GM21737 (cell line): Measurements from ENCODE around the gene OR51B4.
"Not testable (repeated sequence)": the region's sequence is repeated elsewhere in the genome, so short reads cannot be mapped to it uniquely, and the experiment has no call there.

Source experiments
- ATAC-seq: cut with Tn5 transposase; IDR thresholded peaks from one replicate; pipeline ENCODE4 v1.9.1; 2021; ENCODE audit warnings: mild to moderate bottlenecking, moderate library complexity; ENCODE audit not compliant: unreplicated experiment

OR51B4 gene

DNA sequence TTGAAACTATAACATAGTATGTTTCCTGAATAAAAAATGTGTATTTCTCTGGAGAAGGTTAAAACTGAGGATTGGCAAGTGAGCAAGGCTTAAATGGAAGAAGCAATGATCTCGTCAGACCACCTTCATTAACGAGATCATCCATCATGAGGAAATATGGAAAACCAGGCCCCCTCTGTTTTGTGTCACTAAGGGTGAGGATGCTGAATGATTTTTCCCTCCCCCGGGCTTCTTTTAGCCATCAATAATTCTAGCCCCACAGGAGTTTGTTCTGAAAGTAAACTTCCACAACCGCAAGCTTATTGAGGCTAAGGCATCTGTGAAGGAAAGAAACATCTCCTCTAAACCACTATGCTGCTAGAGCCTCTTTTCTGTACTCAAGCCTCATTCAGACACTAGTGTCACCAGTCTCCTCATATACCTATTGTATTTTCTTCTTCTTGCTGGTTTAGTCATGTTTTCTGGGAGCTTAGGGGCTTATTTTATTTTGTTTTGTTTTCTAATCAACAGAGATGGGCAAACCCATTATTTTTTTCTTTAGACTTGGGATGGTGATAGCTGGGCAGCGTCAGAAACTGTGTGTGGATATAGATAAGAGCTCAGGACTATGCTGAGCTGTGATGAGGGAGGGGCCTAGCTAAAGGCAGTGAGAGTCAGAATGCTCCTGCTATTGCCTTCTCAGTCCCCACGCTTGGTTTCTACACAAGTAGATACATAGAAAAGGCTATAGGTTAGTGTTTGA, 26.2 kb downstream of the OR51B4 start:
- no peak for ATAC-seq

- ATAC-seq = no peak
These were observed 27.4 kb downstream of the OR51B4 start for GRCh38 chr11:5274395-5274794.

DNA sequence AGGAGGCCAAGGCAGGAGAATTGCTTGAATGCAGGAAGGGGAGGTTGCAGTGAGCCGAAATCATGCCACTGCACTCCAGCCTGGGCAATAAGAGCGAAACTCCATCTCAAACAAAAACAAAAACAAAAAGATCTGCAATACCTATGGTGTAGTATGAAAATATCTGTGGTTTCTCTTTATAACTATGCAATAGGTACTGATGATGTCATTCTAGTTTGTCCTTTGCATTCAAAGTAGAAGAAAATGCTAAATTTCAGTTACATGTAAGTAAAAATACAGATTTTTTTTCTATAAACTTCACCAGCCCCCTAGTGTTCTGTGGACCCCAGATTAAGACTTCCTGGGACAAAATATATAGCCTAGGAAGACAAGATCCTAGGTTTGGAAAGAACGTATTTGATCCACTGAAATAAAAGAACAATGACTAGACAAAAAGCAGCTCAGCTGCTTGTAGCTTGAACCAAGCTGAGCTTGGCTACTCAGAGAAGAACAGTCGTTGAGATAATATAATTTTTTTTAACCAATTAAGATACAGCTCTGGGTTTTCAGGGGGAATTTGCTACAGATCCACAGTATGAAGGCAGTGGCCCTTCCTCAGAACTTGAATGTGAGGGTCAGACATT, 29.2 kb downstream of the OR51B4 start:
- no peak for ATAC-seq

- no peak for ATAC-seq
These were observed 32.0 kb downstream of the OR51B4 start, which contains the start of gene HBE1 for GRCh38 chr11:5269715-5270147. TSS of gene HBE1 (minus strand) at chr11:5269945. CDS start at chr11:5269890, 55 bp downstream.

- no peak for ATAC-seq
These were observed 34.6 kb downstream of the OR51B4 start for GRCh38 chr11:5267033-5267563.

- no peak for ATAC-seq
These were observed 35.1 kb downstream of the OR51B4 start for GRCh38 chr11:5266609-5267008.

DNA sequence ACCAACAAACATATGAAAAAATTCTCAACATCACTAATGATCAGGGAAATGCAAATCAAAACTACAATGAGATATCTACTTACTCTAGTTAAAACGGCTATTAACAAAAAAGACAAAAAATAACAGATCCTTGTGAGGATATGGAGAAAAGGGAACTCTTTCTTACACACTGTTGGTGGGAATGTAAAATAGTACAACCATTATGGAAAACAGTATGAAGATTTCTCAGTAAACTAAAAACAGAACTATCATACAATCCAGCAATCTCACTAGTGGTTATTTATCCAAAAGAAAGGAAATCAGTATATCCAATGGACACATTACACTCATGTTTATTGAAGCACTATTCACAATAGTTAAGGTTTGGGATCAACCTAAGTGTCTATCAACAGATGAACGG, 35.9 kb downstream of the OR51B4 start:
- ATAC-seq = no peak

DNA sequence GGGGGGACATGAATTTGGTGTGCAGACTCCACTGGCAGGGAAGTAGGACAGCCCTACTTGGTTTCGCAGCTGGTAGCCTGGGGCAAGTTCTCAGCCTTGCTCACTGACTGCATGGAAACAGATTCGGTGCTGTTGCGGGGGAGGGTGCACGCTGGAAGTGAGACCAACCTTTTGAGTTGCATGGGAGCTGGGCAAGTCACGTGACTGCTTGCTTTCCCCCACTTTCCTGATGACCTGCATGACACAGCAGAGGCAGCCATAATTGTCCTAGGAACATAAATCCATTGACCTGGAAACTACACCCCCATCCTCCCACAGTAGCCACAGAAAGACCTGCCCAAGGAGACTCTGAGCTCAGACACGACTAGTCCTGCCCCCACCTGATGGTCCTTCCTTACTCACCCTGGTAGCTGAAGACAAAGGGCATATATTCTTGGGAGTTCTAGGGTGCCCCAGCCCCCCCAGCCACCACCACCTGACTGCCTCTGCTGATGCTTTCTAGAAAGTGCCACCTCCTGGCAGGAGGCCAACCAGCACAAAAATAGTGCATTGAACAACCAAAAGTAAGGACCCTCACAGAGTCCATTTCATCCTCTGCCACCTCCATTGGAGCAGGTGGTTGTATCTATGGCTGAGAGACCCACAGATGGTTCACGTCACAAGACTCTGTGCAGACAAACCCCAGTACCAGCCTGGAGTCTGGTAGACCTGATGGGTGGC, 43.0 kb downstream of the OR51B4 start:
- no peak for ATAC-seq

- no peak for ATAC-seq
These were observed 44.5 kb downstream of the OR51B4 start for GRCh38 chr11:5257296-5257695.

DNA sequence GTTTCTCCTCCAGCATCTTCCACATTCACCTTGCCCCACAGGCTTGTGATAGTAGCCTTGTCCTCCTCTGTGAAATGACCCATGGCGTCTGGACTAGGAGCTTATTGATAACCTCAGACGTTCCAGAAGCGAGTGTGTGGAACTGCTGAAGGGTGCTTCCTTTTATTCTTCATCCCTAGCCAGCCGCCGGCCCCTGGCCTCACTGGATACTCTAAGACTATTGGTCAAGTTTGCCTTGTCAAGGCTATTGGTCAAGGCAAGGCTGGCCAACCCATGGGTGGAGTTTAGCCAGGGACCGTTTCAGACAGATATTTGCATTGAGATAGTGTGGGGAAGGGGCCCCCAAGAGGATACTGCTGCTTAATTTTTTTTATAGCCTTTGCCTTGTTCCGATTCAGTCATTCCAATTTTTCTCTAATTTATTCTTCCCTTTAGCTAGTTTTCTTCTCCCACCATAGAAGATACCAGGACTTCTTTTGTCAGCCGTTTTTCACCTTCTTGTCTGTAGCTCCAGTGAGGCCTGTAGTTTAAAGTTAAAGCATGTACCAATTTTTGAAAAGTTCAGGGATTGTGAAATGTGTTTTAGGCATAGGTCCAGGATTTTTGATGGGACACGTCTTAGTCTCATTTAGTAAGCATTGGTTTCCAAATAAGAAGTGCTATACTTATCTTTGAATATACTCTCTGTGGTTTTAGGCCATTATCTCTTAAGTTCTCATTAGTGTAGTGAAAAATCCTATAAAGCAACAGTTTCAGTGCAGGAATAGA, 46.9 kb downstream of the OR51B4 start, which contains the start of gene HBG2:
TSS of gene HBG2 (minus strand) at position 136 of the 768 bp plus-strand sequence. CDS start at position 83, 53 bp downstream.
- not testable (repeated sequence) for ATAC-seq

GRCh38 chr11:5254023-5254422, 47.7 kb downstream of the OR51B4 start:
- not testable (repeated sequence) for ATAC-seq

DNA sequence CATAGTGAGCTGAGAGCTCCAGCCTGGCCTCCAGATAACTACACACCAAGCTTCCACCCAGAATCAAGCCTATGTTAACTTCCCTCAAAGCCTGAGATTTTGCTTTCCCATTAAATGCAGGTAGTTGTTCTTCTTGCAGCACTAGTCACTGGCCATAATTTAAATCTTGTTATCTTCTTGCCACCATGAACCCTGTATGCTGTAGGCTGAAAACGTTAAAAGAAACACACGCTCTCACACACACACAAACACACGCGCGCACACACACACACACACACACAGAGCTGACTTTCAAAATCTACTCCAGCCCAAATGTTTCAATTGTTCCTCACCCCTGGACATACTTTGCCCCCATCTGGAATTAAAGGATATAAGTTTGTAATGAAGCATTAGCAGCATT, 48.3 kb downstream of the OR51B4 start:
- ATAC-seq = not testable (repeated sequence)

DNA sequence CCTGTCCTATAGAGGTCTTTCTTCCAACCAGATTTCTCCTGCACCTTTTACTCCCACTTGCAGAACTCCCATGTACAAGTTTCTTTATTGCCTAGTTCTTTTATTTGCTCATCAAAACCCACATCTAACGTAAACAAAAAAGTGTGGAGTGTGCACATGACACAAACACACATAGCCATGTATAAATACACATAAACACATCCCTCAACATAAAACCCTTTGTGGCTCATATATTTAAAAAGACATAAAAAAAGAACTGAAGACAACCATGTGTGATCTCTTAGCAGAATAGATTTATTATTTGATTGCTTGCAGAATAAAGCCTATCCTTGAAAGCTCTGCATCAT, 48.9 kb downstream of the OR51B4 start:
- ATAC-seq = no peak

DNA sequence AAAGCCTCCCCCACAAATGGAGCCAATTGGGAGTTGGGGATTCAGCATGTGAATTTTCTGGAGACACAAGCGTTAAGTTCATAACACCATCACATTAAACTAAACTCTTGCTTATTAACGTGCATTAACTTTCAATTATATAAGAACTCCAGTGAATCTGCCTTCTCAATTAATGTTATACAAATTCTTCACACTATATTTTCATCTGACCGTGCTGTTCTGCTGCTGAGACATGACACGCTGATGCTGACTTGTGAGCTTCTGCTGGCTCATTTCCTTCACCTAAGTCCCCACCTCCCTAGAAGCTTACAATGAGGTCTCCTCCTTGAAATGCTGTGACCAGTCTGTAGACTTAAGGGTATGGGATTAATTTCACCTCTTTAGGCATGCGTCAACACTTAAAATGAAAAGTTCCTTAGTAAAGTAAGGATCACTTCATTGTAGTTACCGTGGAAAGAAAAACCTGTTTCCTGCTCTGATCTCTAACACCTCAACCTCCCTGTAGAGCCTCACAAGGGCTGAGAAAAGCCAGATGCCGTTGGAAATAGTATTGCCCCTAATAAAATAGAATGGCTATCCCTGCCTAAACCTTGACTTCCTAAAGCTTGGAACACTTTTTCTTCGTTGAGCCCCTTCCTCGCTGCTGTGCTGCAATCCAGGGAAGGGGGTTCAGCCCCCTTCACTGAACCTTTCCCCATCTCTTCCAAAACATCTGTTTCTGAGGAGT, 49.4 kb downstream of the OR51B4 start:
- no peak for ATAC-seq

DNA sequence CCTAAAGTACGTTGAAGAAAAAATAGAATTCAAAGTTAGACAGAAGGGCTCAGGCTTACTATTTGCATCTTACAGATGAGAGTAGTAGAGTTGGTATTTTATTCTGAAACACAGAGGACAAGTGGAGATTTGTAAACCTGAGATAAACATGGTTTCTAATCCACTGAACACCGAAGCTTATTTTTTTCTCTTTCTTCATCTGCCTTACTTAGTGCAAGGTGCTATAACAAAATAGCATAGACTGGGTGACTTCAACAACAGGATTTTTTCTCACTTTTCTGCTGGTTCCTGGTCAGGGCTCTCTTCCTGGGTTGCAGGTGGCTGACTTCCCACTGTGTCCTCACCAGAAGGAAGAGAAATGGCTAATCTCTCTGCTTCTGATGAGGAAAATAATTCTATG, 50.0 kb downstream of the OR51B4 start:
- ATAC-seq = no peak
